Endothelial cell of umbilical vein (primary cell): ENCODE measurements around the gene PCDH9. TPM values are rescaled to one million over a fixed set of nuclear protein-coding genes. Genes with fewer than 3 reads are reported as not detected.

Experiments
- BruUV-seq: library from RNA; stranded (reverse); fragments of 400-500 nt; replicated peaks from 2 replicates; lab custom pipeline; 2021; lab: Mats Ljungman, UMichigan
- CTCF ChIA-PET: fragments of 300-600, 350-600 bp; sonication (Branson Sonifier 250); formaldehyde crosslinking; loops from one replicate; lab custom pipeline; 2021; ENCODE audit warnings: antibody characterized with exemption, inconsistent platforms; lab: Charles Lee
- POLR2A ChIA-PET: fragments of 300-600, 350-600 bp; sonication (Branson Sonifier 250); formaldehyde crosslinking; loops from one replicate; lab custom pipeline; 2021; ENCODE audit warnings: antibody characterized with exemption, inconsistent platforms; lab: Charles Lee
- DNase-seq: peaks from one replicate; pipeline ENCODE4 v3.0.0-alpha.2; 2011; ENCODE audit warnings: low read depth, low spot score
- FAIRE-seq: peaks from 2 replicates; lab custom pipeline; 2011; peaks lifted over from hg19 to GRCh38; lab: Jason Lieb, UNC
- H2AFZ ChIP-seq: 2 replicates; pipeline ENCODE4 v1.6.0; 2012; ENCODE audit warnings: low read depth, low read length, control low read depth, inconsistent platforms
- H3K27ac ChIP-seq: 2 replicates; pipeline ENCODE4 v1.5.1; 2011; ENCODE audit warnings: low read depth, mild to moderate bottlenecking, control low read depth, low read length, moderate library complexity; ENCODE audit not compliant: insufficient read depth
- H3K27me3 ChIP-seq, 2 experiments: 2 replicates each; pipeline versions ENCODE4 v1.6.0 to v1.6.1; 2011; ENCODE audit warnings: low read length in 2 of 2, mixed read lengths in 1 of 2; ENCODE audit not compliant: control insufficient read depth in 2 of 2, insufficient read depth in 2 of 2
- H3K36me3 ChIP-seq, 2 experiments: 2 replicates in 1 of 2; 3 replicates in 1 of 2; pipeline ENCODE4 v1.5.1; 2011; ENCODE audit warnings: low read length in 2 of 2, mild to moderate bottlenecking in 1 of 2, moderate library complexity in 1 of 2; ENCODE audit not compliant: control insufficient read depth in 2 of 2, insufficient read depth in 2 of 2; ENCODE audit errors: extremely low read depth in 1 of 2
- H3K4me1 ChIP-seq: 3 replicates; pipeline ENCODE4 v1.5.1; 2011; ENCODE audit warnings: mild to moderate bottlenecking, low read length; ENCODE audit not compliant: control insufficient read depth, insufficient read depth; ENCODE audit errors: extremely low read depth
- H3K4me2 ChIP-seq: 2 replicates; pipeline ENCODE4 v1.6.1; 2011; ENCODE audit warnings: low read length, control low read depth, mixed read lengths; ENCODE audit not compliant: insufficient read depth
- H3K4me3 ChIP-seq, 3 experiments: fragments of 200-600 bp in 1 of 3; sonication (generic), shearing (Covaris generic) in 1 of 3; replicated peaks in 1 of 3; 2 replicates each; pipeline ENCODE4 v1.5.1; 2011 to 2016; ENCODE audit warnings: control low read depth in 3 of 3, low read length in 3 of 3, mild to moderate bottlenecking in 2 of 3, inconsistent platforms in 1 of 3, low read depth in 1 of 3, moderate library complexity in 1 of 3; ENCODE audit not compliant: insufficient read depth in 1 of 3
- H3K79me2 ChIP-seq: 2 replicates; pipeline ENCODE4 v1.6.0; 2012; ENCODE audit warnings: low read length, inconsistent platforms; ENCODE audit not compliant: control insufficient read depth, insufficient read depth
- H3K9ac ChIP-seq: replicated peaks from 2 replicates; pipeline ENCODE3; 2011; ENCODE audit warnings: low read length, control low read depth; ENCODE audit not compliant: insufficient read depth; ENCODE audit errors: extremely low read depth
- H3K9me1 ChIP-seq: replicated peaks from 3 replicates; pipeline ENCODE4 v1.6.0; 2011; ENCODE audit warnings: mild to moderate bottlenecking, low read length; ENCODE audit not compliant: control insufficient read depth, insufficient read depth; ENCODE audit errors: extremely low read depth
- H3K9me3 ChIP-seq: replicated peaks from 2 replicates; pipeline ENCODE4 v1.5.1; 2012; ENCODE audit warnings: low read length, inconsistent platforms; ENCODE audit not compliant: control insufficient read depth, insufficient read depth
- H4K20me1 ChIP-seq: replicated peaks from 2 replicates; pipeline ENCODE3; 2011; ENCODE audit warnings: mild to moderate bottlenecking, low read length; ENCODE audit not compliant: control insufficient read depth, insufficient read depth; ENCODE audit errors: extremely low read depth
- CTCF ChIP-seq, 2 donors: IDR thresholded peaks; 1 replicate in 1 of 2; 2 replicates in 1 of 2; pipeline ENCODE4 v1.5.1; 2011; ENCODE audit warnings: low read length in 2 of 2, mild to moderate bottlenecking in 2 of 2, moderate library complexity in 2 of 2, control low read depth in 1 of 2, inconsistent platforms in 1 of 2, low read depth in 1 of 2; ENCODE audit not compliant: insufficient read depth in 1 of 2; ENCODE audit errors: extremely low read depth in 1 of 2
- EZH2 ChIP-seq: IDR thresholded peaks from 2 replicates; pipeline ENCODE4 v1.6.1; 2012; ENCODE audit warnings: borderline replicate concordance, low read depth, mild to moderate bottlenecking, moderate library complexity, low read length, inconsistent platforms; ENCODE audit not compliant: severe bottlenecking
- FOS ChIP-seq: IDR thresholded peaks from 2 replicates; pipeline ENCODE4 v1.6.1; 2011; ENCODE audit warnings: mild to moderate bottlenecking, low read length, moderate library complexity, borderline replicate concordance; ENCODE audit not compliant: insufficient read depth
- GATA2 ChIP-seq: IDR thresholded peaks from 2 replicates; pipeline ENCODE4 v1.7.0; 2011; ENCODE audit warnings: low read depth, mild to moderate bottlenecking, moderate library complexity, mixed read lengths, low read length; ENCODE audit not compliant: insufficient read length, insufficient read depth
- JUN ChIP-seq: IDR thresholded peaks from 2 replicates; pipeline ENCODE4 v1.6.1; 2011; ENCODE audit warnings: borderline replicate concordance, low read depth; ENCODE audit not compliant: insufficient read length, insufficient read depth
- MAX ChIP-seq: IDR thresholded peaks from 2 replicates; pipeline ENCODE4 v1.6.1; 2011; ENCODE audit not compliant: insufficient read depth, insufficient read length
- MYC ChIP-seq: IDR thresholded peaks from one replicate; pipeline ENCODE4 v1.6.1; 2011; ENCODE audit warnings: mild to moderate bottlenecking, low read depth, low read length
- POLR2A ChIP-seq: IDR thresholded peaks from 2 replicates; pipeline ENCODE4 v1.6.1; 2012; ENCODE audit warnings: low read depth, mild to moderate bottlenecking, control low read depth, low read length
- POLR2AphosphoS5 ChIP-seq: IDR thresholded peaks from 2 replicates; pipeline ENCODE4 v1.6.1; 2012; ENCODE audit warnings: low read depth, mild to moderate bottlenecking, control low read depth, low read length, moderate library complexity; ENCODE audit not compliant: insufficient read depth
- dilution Hi-C: fragments of 300-500 bp; cut with MboI; formaldehyde crosslinking; loops from one replicate; pipeline ENCODE4 v1.15.0; 2019; ENCODE audit warnings: low sequenced_read_pairs; ENCODE audit not compliant: extremely low pct_ligation_motif_present
- intact Hi-C: fragments of 100-400 bp; cut with micrococcal nuclease; formaldehyde crosslinking; loops from one replicate; pipeline ENCODE4 v1.10.0; 2022
- polyA plus RNA-seq, 4 experiments: library from polyadenylated mRNA; depleted of rRNA in 3 of 4; stranded (reverse) in 3 of 4; unstranded in 1 of 4; fragments of >200 nt; gene quantifications; 2 replicates each; pipeline versions ENCODE4 v1.2.1 to v1.2.3, GENCODE V29; 2011 to 2012; ENCODE audit warnings: missing spikeins in 1 of 4
- total RNA-seq: library from RNA; stranded (reverse); gene quantifications from 2 replicates; pipeline ENCODE4 v1.2.3, GENCODE V29; 2021

The PCDH9 gene
- total and polyA plus RNA-seq, 2 donors (not counting 3 experiments of a cell fraction or from before 2014, with no cell fraction given), result 1.1 to 5.2 TPM

- Histone ChIP-seq H3K9me1 (no peaks in the 10 kb centered on the region), H3K9me3 (no peaks in the 10 kb centered on the region), H3K79me2 (no peaks in the 10 kb centered on the region), H3K9ac (no peak overlapping the region), H3K4me3 (no peak overlapping the region), H4K20me1 (no peaks in the 10 kb centered on the region), H3K36me3 (no peaks in the 10 kb centered on the region), H2AFZ (no peak overlapping the region), H3K4me2 (no peak overlapping the region), H3K27ac (no peak overlapping the region), H3K27me3 (no peaks in the 10 kb centered on the region), H3K4me1 (peaks cover 3% of the 10 kb centered on the region)
- ChIA-PET CTCF (no interaction called here), POLR2A (no interaction called here)
- FAIRE-seq (no peak), DNase-seq (no peak)
- intact Hi-C loops, result no loop called here
- dilution Hi-C loops, result no loop called here
- BruUV-seq, result no TSS peak
- TF ChIP-seq POLR2A (no peak), JUN (no peak), MAX (no peak), CTCF (IDR thresholded peaks at IDR 0.05; ENCODE audit: extremely low read depth in 1 of 2, insufficient read depth in 1 of 2, low read depth in 1 of 2, low read length in 2 of 2) (no peak), GATA2 (no peak), FOS (no peak), EZH2 (no peak), POLR2AphosphoS5 (no peak), MYC (no peak)
Measured at GRCh38 chr13:67117010-67117550, 113.1 kb downstream of the PCDH9 start.
